AG04449 (cell line): Measurements from ENCODE around the gene RBMX.

Experiments used
- CTCF ChIA-PET: fragments of 350-600 bp; formaldehyde crosslinking; extraction: SDS; loops from one replicate; lab custom pipeline; 2021; ENCODE audit warnings: antibody characterized with exemption; lab: Yijun Ruan, JAX
- POLR2A ChIA-PET: fragments of 400-600, 350-600 bp; formaldehyde crosslinking; extraction: SDS; loops from one replicate; lab custom pipeline; 2020; ENCODE audit warnings: antibody characterized with exemption, inconsistent platforms; lab: Yijun Ruan, JAX
- DNase-seq: peaks from one replicate; pipeline ENCODE4 v3.0.0-alpha.2; 2010; ENCODE audit warnings: low read depth, low spot score
- H3K4me3 ChIP-seq: 2 replicates; pipeline ENCODE4 v1.5.1; 2011; ENCODE audit warnings: low read depth, mild to moderate bottlenecking, control low read depth, low read length
- CTCF ChIP-seq: IDR thresholded peaks from one replicate; pipeline ENCODE4 v1.5.1; 2011; ENCODE audit warnings: mild to moderate bottlenecking, moderate library complexity, low read length, control low read depth, inconsistent platforms; ENCODE audit not compliant: insufficient read depth; ENCODE audit errors: missing control alignments

The RBMX gene

DNA sequence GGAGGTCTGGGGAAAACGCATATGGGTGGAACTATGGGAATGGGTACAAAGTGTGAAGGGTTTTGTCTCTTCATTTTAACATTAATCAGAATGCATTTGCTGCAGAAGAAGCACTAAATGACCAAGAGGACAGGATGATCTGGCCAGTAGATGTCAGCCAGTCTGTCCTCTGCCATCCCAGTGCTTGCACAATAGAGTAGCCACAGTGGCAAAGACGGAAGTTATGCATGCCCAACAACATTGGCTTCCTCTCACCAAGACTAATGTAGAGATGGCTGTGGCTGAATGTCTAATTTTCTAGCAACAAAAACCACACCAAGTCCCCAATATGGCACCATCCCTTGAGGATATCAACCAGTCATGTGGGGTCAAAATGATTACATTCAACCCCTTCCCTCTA lies 54.8 kb downstream of the RBMX start:
- ChIA-PET CTCF (no interaction called here), POLR2A (no interaction called here)
- no peak overlapping the region for H3K4me3 ChIP-seq
- DNase-seq, result no peak
- TF ChIP-seq CTCF, result no peak
